Measurements from ENCODE around the gene MLKL. TPM values are rescaled to one million over a fixed set of nuclear protein-coding genes. Genes with fewer than 3 reads are reported as not detected.
"Not testable (repeated sequence)": the region's sequence is repeated elsewhere in the genome, so short reads cannot be mapped to it uniquely, and the experiment has no call there.

MLKL gene
- total and polyA plus RNA-seq, 8 donors, result 3.6 to 12.4 (median 7.0) TPM

DNA sequence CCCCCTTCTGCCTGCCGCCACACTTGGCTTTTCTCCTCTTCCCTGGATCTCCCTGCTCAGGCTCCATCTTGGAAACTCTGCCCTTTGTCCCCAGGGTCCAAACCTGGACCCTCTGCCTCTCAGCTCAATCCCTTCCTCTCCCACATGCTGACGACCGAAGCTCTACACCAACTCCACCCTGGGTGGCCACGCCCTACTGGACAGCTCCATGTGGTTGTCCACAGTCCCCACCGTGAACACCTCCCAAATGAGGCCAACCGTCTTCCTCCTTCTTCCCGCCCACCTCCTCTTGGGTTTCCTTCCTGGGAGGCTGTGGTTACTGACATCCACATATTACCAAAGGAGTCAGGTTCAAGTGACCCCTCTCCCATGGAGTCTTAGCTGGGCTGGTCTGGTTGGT, 22.6 kb upstream of the MLKL start:
- H3K27me3 ChIP-seq, result no peaks in the 10 kb centered on the region
- FAIRE-seq, result no peak
- TF ChIP-seq, protein P1, sequence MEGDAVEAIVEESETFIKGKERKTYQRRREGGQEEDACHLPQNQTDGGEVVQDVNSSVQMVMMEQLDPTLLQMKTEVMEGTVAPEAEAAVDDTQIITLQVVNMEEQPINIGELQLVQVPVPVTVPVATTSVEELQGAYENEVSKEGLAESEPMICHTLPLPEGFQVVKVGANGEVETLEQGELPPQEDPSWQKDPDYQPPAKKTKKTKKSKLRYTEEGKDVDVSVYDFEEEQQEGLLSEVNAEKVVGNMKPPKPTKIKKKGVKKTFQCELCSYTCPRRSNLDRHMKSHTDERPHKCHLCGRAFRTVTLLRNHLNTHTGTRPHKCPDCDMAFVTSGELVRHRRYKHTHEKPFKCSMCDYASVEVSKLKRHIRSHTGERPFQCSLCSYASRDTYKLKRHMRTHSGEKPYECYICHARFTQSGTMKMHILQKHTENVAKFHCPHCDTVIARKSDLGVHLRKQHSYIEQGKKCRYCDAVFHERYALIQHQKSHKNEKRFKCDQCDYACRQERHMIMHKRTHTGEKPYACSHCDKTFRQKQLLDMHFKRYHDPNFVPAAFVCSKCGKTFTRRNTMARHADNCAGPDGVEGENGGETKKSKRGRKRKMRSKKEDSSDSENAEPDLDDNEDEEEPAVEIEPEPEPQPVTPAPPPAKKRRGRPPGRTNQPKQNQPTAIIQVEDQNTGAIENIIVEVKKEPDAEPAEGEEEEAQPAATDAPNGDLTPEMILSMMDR (IDR thresholded peaks at IDR 0.05), result no peak
- no peak overlapping the region for H3K27ac ChIP-seq
- H3K9me3 ChIP-seq, result no peaks in the 10 kb centered on the region
- 93 to 95% methylated on average over 7 of the region's 7 CpGs for WGBS, 2 donors
- DNase-seq, result no peak
- H3K4me1 ChIP-seq, result no peaks in the 10 kb centered on the region
- intact Hi-C loops (cut with DNase I), result no loop called here
- no peak overlapping the region for H3K4me3 ChIP-seq
- no peaks in the 10 kb centered on the region for H3K36me3 ChIP-seq
- ATAC-seq, result no peak

DNA sequence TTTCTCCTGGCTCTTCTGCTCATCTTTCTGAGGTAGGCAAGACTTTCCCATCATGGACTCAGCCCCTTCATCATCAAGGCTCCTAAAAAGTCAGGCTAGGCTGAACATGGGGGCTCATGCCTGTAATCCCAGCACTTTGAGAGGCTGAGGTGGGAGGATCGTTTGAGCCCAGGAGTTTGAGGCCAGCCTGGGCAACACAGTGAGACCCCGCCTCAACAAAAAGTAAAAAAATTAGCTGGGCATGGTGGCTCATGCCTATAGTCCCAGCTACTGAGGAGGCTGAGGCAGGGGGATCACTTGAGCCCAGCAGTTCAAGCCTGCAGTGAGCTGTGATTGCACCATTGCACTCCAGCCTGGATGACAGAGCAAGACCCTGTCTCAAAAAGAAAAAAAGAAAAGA, 21.5 kb upstream of the MLKL start:
- H3K36me3 ChIP-seq; H3K27ac ChIP-seq; H3K4me3 ChIP-seq; H3K9me3 ChIP-seq; ATAC-seq; DNase-seq; intact Hi-C loops (cut with DNase I); H3K27me3 ChIP-seq; FAIRE-seq; H3K4me1 ChIP-seq: not testable (repeated sequence)
- WGBS, 2 donors, result 89 to 100% methylated on average over 2 of the region's 2 CpGs

DNA sequence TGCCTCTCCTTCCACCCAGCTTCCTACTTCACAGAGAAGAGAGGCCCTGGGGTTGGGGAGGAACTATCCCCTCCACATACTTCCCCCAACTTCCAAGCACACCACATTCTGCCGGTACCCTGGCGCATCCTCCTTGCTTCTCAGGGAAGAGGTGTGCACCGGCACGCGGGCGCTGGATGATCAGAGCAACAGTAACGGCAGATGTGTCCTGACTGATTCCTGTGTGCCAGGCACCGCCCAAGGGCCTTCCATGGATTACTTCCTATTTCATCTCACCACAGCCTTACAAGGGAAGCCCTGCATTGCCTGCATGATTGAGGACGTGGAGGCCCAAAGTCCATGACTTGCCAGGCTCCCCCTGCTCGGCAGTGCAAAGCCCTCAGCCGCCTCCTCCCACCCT, 21.1 kb upstream of the MLKL start:
- Histone ChIP-seq H3K27me3 (no peaks in the 10 kb centered on the region), H3K4me1 (no peaks in the 10 kb centered on the region), H3K27ac (no peak overlapping the region), H3K36me3 (no peaks in the 10 kb centered on the region), H3K4me3 (no peak overlapping the region), H3K9me3 (no peaks in the 10 kb centered on the region)
- ATAC-seq (no peak), FAIRE-seq (no peak), DNase-seq (no peak)
- WGBS, 2 donors, result 85 to 93% methylated on average over 11 of the region's 11 CpGs
- intact Hi-C loops (cut with DNase I), result no loop called here
- TF ChIP-seq, protein P1 (IDR thresholded peaks at IDR 0.05), result no peak

DNA sequence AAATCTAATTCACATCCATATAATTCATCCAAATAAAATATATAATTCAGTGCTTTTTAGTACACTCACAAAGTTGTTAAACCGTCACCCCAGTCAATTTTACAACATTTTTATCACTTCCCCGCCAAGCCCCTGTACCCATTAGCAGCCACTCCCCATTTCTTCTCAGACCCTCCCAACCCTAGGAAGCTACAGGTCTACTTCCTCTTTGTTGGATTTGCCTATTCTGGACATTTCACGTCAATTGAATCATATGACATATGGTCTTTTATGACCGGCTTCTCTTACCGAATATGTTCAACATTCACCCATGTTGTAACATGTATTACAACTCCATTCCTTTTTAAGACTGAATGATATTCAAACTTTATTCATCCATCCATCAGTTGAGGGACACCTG, 19.9 kb upstream of the MLKL start:
- TF ChIP-seq, protein P1 (IDR thresholded peaks at IDR 0.05), result no peak
- no peaks in the 10 kb centered on the region for H3K4me1 ChIP-seq
- no peaks in the 10 kb centered on the region for H3K9me3 ChIP-seq
- ATAC-seq (no peak), DNase-seq (no peak), FAIRE-seq (no peak)
- 91 to 93% methylated on average over 5 of the region's 5 CpGs for WGBS, 2 donors
- H3K36me3 ChIP-seq, result no peaks in the 10 kb centered on the region
- no peaks in the 10 kb centered on the region for H3K27me3 ChIP-seq
- no peak overlapping the region for H3K27ac ChIP-seq
- H3K4me3 ChIP-seq, result no peak overlapping the region
- intact Hi-C loops (cut with DNase I), result no loop called here

DNA sequence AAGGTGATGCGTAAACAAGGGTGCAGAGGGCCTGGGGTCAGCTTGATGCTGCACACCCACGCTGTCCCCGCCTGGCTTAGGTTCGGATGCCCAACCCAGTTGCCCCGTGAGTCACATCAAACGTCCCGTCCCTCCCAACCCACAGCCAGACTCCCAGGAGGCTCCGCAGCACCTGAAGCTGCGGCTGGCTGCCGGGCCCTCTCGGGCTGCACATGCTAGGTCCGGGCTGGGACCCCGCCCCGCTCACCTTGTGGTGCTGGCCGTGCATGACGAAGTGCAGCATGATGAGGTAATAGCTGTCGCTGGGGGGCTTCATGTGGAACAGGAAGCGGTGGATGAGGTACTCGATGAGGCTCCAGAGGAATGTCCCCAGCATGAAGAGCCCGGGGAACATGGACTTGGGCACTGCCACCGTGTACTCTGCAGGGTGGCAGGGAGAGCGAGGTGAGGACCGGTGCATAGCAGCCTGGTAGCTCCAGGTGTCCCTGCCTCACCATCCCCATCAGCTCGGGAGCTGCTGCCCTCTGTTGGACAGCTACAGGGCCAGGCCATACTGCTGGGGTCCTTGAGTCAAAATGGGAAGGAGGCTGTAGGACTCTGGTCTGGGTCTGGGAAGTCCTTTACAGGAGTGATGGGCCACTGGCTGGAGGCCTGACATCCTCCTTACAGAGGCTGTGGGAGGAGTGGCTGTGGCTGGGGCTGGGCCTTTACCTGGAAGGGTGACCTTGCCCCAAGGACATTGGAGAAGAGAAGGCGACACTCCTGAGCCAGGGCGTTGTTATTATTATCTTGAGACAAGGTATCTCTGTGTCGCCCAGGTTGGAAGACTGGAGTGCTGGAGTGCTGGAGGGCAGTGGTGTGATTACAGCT, 18.3 kb upstream of the MLKL start:
- 90 to 92% methylated on average over 27 of the region's 27 CpGs for WGBS, 2 donors
- FAIRE-seq (no peak), DNase-seq (peak in 1 of 6 donors; percentile 47), ATAC-seq (no peak)
- Histone ChIP-seq H3K27me3 (no peaks in the 10 kb centered on the region), H3K4me1 (no peaks in the 10 kb centered on the region), H3K36me3 (no peaks in the 10 kb centered on the region), H3K4me3 (no peak overlapping the region), H3K9me3 (no peaks in the 10 kb centered on the region), H3K27ac (no peak overlapping the region)
- TF ChIP-seq, protein P1 (IDR thresholded peaks at IDR 0.05), result no peak
- intact Hi-C loops (cut with DNase I), result loop anchor here in 2 of 3 donors (10.0 kb wide), 2 partner anchors 136 to 146 kb away; no protein-coding TSS in a partner anchor

All from pancreas (tissue), 10 donors.